ENCODE data around the gene NUDT14. TPM values are rescaled to one million over a fixed set of nuclear protein-coding genes. Genes with fewer than 3 reads are reported as not detected.

The NUDT14 gene
- polyA plus RNA-seq, 1 donor from 2014 or later = 55.0 TPM

DNA sequence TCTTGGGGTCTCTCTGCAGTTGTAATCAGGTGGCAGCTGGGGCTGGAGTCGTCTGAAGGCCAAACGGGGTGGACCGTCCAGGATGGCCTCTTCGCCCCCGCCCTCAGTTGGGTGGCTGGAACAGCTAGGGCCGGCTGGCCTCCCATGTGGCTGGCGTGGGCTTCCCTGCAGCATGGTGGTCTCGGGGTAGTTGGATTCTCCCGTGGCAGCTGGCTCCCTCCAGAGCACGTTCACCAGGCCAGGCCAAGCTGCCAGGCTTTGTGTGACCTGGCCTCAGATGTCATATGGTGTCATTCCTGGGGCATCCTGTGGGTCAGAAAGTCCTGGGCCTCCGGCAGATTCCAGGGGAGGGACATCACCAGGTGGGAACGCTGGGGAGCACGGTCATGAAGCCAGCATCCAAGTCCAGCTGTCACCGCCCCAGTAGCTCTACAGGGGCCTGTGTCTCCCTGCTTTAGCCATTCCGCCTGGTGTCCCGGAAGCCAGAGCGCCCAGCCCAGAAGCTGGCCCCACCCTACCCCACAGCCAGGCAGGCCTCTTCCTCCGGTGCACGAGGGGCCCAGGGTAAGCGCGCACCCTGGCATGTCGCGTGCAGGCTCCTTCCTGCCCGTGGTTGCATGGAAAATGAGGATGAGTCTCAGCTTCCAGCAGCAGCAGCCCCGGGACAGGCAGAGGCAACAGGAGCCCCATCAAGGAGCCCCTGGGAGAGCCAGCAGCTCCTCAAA, 1.3 kb upstream of the NUDT14 start:
- TF ChIP-seq TAF1 (IDR thresholded peaks at IDR 0.05; ENCODE audit: low read depth) = no peak
- TF ChIP-seq, protein P1, sequence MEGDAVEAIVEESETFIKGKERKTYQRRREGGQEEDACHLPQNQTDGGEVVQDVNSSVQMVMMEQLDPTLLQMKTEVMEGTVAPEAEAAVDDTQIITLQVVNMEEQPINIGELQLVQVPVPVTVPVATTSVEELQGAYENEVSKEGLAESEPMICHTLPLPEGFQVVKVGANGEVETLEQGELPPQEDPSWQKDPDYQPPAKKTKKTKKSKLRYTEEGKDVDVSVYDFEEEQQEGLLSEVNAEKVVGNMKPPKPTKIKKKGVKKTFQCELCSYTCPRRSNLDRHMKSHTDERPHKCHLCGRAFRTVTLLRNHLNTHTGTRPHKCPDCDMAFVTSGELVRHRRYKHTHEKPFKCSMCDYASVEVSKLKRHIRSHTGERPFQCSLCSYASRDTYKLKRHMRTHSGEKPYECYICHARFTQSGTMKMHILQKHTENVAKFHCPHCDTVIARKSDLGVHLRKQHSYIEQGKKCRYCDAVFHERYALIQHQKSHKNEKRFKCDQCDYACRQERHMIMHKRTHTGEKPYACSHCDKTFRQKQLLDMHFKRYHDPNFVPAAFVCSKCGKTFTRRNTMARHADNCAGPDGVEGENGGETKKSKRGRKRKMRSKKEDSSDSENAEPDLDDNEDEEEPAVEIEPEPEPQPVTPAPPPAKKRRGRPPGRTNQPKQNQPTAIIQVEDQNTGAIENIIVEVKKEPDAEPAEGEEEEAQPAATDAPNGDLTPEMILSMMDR (IDR thresholded peaks at IDR 0.05; ENCODE audit: poor library complexity, severe bottlenecking) = no peak
- TF ChIP-seq EZH2 (IDR thresholded peaks at IDR 0.05; ENCODE audit: borderline replicate concordance, insufficient read depth, low read length, poor library complexity, severe bottlenecking) = no peak
- no peak for TF ChIP-seq EP300 (conservative IDR thresholded peaks at IDR 0.05; ENCODE audit: poor library complexity, severe bottlenecking)
- TF ChIP-seq POLR2AphosphoS5 (IDR thresholded peaks at IDR 0.05) = no peak
- TF ChIP-seq MXI1 (conservative IDR thresholded peaks at IDR 0.05; ENCODE audit: poor library complexity, severe bottlenecking) = no peak
- TF ChIP-seq, protein P2, sequence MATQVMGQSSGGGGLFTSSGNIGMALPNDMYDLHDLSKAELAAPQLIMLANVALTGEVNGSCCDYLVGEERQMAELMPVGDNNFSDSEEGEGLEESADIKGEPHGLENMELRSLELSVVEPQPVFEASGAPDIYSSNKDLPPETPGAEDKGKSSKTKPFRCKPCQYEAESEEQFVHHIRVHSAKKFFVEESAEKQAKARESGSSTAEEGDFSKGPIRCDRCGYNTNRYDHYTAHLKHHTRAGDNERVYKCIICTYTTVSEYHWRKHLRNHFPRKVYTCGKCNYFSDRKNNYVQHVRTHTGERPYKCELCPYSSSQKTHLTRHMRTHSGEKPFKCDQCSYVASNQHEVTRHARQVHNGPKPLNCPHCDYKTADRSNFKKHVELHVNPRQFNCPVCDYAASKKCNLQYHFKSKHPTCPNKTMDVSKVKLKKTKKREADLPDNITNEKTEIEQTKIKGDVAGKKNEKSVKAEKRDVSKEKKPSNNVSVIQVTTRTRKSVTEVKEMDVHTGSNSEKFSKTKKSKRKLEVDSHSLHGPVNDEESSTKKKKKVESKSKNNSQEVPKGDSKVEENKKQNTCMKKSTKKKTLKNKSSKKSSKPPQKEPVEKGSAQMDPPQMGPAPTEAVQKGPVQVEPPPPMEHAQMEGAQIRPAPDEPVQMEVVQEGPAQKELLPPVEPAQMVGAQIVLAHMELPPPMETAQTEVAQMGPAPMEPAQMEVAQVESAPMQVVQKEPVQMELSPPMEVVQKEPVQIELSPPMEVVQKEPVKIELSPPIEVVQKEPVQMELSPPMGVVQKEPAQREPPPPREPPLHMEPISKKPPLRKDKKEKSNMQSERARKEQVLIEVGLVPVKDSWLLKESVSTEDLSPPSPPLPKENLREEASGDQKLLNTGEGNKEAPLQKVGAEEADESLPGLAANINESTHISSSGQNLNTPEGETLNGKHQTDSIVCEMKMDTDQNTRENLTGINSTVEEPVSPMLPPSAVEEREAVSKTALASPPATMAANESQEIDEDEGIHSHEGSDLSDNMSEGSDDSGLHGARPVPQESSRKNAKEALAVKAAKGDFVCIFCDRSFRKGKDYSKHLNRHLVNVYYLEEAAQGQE (IDR thresholded peaks at IDR 0.05; ENCODE audit: borderline replicate concordance) = no peak
- no peak for TF ChIP-seq SMC3 (conservative IDR thresholded peaks at IDR 0.05; ENCODE audit: poor library complexity)
- no peak for TF ChIP-seq RAD21 (conservative IDR thresholded peaks at IDR 0.05)
- no peaks in the 10 kb centered on the region for H3K9me3 ChIP-seq (ENCODE audit: low read length)
- no peak overlapping the region for H3K27ac ChIP-seq (ENCODE audit: low read length)
- no peaks in the 10 kb centered on the region for H3K9me2 ChIP-seq (ENCODE audit: insufficient read depth, low read length)
- H3K36me3 ChIP-seq (ENCODE audit: insufficient read depth, low read length) = no peaks in the 10 kb centered on the region
- no peaks in the 10 kb centered on the region for H3K79me2 ChIP-seq (replicated peaks; ENCODE audit: insufficient read depth, low read length)
- no peak overlapping the region for H3K9ac ChIP-seq (ENCODE audit: low read length)
- no peak overlapping the region for H2AFZ ChIP-seq (ENCODE audit: low read depth, low read length)
- H3F3A ChIP-seq (ENCODE audit: insufficient read depth, low read length, poor library complexity, severe bottlenecking) = no peaks in the 10 kb centered on the region
- no peak overlapping the region for H3K4me2 ChIP-seq (ENCODE audit: low read length)
- no peaks in the 10 kb centered on the region for H4K20me1 ChIP-seq (ENCODE audit: insufficient read depth)
- H3K4me3 ChIP-seq (ENCODE audit: low read length) = no peak overlapping the region
- H3K27me3 ChIP-seq (ENCODE audit: insufficient read depth, low read depth, low read length) = no peaks in the 10 kb centered on the region

DNA sequence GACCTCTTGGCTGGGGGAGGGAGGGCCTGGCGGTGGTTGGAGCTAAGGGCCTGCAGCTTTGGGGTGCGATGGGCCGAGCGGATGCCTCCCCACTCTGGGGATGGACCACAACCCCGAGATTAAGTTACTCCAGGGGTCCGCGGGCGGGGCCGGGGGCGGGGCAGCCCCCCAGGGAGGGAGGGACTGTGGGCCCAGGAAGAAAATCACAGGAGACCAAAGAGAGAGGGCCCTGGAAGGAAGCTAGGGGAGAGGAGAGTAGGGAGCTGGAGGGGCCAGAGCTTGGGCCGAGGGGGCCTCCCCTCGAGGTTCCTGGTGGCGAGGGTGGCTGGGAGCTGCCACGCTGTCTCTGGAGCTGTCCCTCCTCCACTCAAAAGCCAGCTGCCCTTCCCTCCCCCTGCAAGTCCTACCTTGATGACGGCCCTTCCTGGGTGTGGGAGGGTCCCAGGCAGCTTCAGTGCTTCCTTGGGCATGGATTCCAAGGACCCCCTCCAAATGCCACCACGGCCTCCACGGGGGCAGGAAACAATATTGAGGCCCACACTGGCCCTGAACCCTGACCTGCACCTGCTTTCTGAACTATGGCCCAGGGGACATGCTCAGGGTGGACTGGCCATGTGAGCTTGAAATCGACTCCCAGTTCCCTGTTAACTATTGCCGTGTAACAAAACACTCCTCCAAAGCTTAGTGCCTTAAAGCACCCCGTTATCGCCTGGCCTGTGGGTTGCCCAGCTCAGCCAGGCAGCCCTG, 610 bp upstream of the NUDT14 start:
- no peaks in the 10 kb centered on the region for H3K9me3 ChIP-seq (ENCODE audit: low read length)
- no peak overlapping the region for H2AFZ ChIP-seq (ENCODE audit: low read depth, low read length)
- no peaks in the 10 kb centered on the region for H3K79me2 ChIP-seq (replicated peaks; ENCODE audit: insufficient read depth, low read length)
- TF ChIP-seq, protein P2 (IDR thresholded peaks at IDR 0.05; ENCODE audit: borderline replicate concordance) = no peak
- TF ChIP-seq MXI1 (conservative IDR thresholded peaks at IDR 0.05; ENCODE audit: poor library complexity, severe bottlenecking) (no peak), EP300 (conservative IDR thresholded peaks at IDR 0.05; ENCODE audit: poor library complexity, severe bottlenecking) (no peak), POLR2AphosphoS5 (IDR thresholded peaks at IDR 0.05) (no peak), RAD21 (conservative IDR thresholded peaks at IDR 0.05) (no peak), EZH2 (IDR thresholded peaks at IDR 0.05; ENCODE audit: borderline replicate concordance, insufficient read depth, low read length, poor library complexity, severe bottlenecking) (no peak), TAF1 (IDR thresholded peaks at IDR 0.05; ENCODE audit: low read depth) (no peak), SMC3 (conservative IDR thresholded peaks at IDR 0.05; ENCODE audit: poor library complexity) (no peak)
- TF ChIP-seq, protein P1 (IDR thresholded peaks at IDR 0.05; ENCODE audit: poor library complexity, severe bottlenecking) = no peak
- H3F3A ChIP-seq (ENCODE audit: insufficient read depth, low read length, poor library complexity, severe bottlenecking) = no peaks in the 10 kb centered on the region
- no peaks in the 10 kb centered on the region for H3K36me3 ChIP-seq (ENCODE audit: insufficient read depth, low read length)
- no peaks in the 10 kb centered on the region for H3K9me2 ChIP-seq (ENCODE audit: insufficient read depth, low read length)
- H3K27ac ChIP-seq (ENCODE audit: low read length) = no peak overlapping the region
- H4K20me1 ChIP-seq (ENCODE audit: insufficient read depth) = no peaks in the 10 kb centered on the region
- H3K27me3 ChIP-seq (ENCODE audit: insufficient read depth, low read depth, low read length) = no peaks in the 10 kb centered on the region
- H3K4me2 ChIP-seq (ENCODE audit: low read length) = no peak overlapping the region
- H3K4me3 ChIP-seq (ENCODE audit: low read length) = peak overlapping the region; percentile 52
- H3K9ac ChIP-seq (ENCODE audit: low read length) = no peak overlapping the region

Measured in neural cell (in vitro differentiated cells).